ENCODE data around the gene GKN1.

GKN1 gene

DNA sequence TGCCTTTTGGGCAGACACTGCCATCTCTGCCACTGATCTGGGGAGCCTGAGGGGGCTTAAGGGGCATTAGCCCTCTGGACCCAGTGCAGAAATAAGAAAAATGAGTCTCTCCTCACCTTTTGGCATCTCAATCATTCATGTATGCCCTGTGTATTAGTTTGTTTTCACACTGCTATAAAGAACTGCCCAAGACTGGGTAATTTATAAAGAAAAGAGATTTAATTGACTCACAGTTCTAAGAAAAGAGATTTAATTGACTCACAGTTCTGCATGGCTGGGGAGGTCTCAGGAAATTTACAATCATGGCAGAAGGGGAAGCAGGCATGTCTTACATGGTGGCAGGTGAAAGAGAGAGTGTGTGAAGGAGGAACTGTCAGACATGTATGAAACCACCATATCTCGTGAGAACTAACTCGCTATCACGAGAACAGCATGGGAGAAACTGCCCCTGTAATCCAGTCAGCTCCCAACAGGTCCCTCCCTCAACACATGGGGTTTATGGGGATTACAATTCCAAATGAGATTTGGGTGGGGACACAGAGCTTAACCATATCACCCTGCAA lies 43.2 kb upstream of the GKN1 start:
- no peak overlapping the region for H3K27ac ChIP-seq (ENCODE audit: extremely low read depth, low read depth, low read length)
- TF ChIP-seq, protein P1, sequence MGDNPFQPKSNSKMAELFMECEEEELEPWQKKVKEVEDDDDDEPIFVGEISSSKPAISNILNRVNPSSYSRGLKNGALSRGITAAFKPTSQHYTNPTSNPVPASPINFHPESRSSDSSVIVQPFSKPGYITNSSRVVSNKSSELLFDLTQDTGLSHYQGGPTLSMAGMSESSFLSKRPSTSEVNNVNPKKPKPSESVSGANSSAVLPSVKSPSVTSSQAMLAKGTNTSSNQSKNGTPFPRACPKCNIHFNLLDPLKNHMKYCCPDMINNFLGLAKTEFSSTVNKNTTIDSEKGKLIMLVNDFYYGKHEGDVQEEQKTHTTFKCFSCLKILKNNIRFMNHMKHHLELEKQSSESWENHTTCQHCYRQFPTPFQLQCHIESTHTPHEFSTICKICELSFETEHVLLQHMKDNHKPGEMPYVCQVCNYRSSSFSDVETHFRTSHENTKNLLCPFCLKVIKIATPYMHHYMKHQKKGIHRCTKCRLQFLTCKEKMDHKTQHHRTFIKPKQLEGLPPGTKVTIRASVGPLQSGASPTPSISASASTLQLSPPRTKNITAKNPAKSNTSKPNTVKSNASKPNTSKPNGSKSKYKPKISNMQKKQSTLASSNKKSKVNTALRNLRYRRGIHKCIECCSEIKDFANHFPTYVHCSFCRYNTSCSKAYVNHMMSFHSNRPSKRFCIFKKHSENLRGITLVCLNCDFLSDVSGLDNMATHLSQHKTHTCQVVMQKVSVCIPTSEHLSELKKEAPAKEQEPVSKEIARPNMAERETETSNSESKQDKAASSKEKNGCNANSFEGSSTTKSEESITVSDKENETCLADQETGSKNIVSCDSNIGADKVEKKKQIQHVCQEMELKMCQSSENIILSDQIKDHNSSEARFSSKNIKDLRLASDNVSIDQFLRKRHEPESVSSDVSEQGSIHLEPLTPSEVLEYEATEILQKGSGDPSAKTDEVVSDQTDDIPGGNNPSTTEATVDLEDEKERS (tag by site-specific recombination; IDR thresholded peaks at IDR 0.05): no peak
- TF ChIP-seq YY2 (tag by site-specific recombination; IDR thresholded peaks at IDR 0.05) (no peak), ZNF629 (tag by site-specific recombination; IDR thresholded peaks at IDR 0.05) (no peak), SETDB1 (IDR thresholded peaks at IDR 0.05; ENCODE audit: insufficient read length, low read length) (no peak), ZNF600 (tag by site-specific recombination; IDR thresholded peaks at IDR 0.05) (no peak), ZNF169 (tag by site-specific recombination; IDR thresholded peaks at IDR 0.05) (no peak), ZNF350 (tag by site-specific recombination; IDR thresholded peaks at IDR 0.05) (no peak), GFI1B (tag by site-specific recombination; IDR thresholded peaks at IDR 0.05) (no peak), ZNF2 (tag by site-specific recombination; IDR thresholded peaks at IDR 0.05) (no peak), ZSCAN30 (tag by site-specific recombination; IDR thresholded peaks at IDR 0.05) (no peak), ZNF174 (tag by site-specific recombination; IDR thresholded peaks at IDR 0.05) (no peak), ZNF335 (tag by site-specific recombination; conservative IDR thresholded peaks at IDR 0.05) (no peak), ZNF133 (tag by site-specific recombination; IDR thresholded peaks at IDR 0.05) (no peak), ZNF530 (tag by site-specific recombination; IDR thresholded peaks at IDR 0.05; ENCODE audit: low read depth) (no peak), HOXC10 (CRISPR knock-in tag; IDR thresholded peaks at IDR 0.05) (no peak)
- TF ChIP-seq, protein P2, sequence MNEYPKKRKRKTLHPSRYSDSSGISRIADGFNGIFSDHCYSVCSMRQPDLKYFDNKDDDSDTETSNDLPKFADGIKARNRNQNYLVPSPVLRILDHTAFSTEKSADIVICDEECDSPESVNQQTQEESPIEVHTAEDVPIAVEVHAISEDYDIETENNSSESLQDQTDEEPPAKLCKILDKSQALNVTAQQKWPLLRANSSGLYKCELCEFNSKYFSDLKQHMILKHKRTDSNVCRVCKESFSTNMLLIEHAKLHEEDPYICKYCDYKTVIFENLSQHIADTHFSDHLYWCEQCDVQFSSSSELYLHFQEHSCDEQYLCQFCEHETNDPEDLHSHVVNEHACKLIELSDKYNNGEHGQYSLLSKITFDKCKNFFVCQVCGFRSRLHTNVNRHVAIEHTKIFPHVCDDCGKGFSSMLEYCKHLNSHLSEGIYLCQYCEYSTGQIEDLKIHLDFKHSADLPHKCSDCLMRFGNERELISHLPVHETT (tag by site-specific recombination; IDR thresholded peaks at IDR 0.05): no peak
- TF ChIP-seq, protein P3, sequence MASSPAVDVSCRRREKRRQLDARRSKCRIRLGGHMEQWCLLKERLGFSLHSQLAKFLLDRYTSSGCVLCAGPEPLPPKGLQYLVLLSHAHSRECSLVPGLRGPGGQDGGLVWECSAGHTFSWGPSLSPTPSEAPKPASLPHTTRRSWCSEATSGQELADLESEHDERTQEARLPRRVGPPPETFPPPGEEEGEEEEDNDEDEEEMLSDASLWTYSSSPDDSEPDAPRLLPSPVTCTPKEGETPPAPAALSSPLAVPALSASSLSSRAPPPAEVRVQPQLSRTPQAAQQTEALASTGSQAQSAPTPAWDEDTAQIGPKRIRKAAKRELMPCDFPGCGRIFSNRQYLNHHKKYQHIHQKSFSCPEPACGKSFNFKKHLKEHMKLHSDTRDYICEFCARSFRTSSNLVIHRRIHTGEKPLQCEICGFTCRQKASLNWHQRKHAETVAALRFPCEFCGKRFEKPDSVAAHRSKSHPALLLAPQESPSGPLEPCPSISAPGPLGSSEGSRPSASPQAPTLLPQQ (tag by site-specific recombination; IDR thresholded peaks at IDR 0.05): no peak
- TF ChIP-seq, protein P4, sequence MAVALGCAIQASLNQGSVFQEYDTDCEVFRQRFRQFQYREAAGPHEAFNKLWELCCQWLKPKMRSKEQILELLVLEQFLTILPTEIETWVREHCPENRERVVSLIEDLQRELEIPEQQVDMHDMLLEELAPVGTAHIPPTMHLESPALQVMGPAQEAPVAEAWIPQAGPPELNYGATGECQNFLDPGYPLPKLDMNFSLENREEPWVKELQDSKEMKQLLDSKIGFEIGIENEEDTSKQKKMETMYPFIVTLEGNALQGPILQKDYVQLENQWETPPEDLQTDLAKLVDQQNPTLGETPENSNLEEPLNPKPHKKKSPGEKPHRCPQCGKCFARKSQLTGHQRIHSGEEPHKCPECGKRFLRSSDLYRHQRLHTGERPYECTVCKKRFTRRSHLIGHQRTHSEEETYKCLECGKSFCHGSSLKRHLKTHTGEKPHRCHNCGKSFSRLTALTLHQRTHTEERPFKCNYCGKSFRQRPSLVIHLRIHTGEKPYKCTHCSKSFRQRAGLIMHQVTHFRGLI (tag by site-specific recombination; IDR thresholded peaks at IDR 0.05): no peak
- ChIA-PET POLR2A (no interaction called here), CTCF (no interaction called here)
- H3K4me1 ChIP-seq (ENCODE audit: control insufficient read depth, insufficient read depth, low read length): no peaks in the 10 kb centered on the region
- H3K36me3 ChIP-seq (ENCODE audit: control insufficient read depth in 2 of 2, insufficient read depth in 1 of 2, low read length in 2 of 2): no peaks in the 10 kb centered on the region
- H3K9me3 ChIP-seq (ENCODE audit: control insufficient read depth, insufficient read depth, low read depth, low read length): no peaks in the 10 kb centered on the region
- no peak overlapping the region for H3K4me3 ChIP-seq (ENCODE audit: low read depth, low read length)

DNA sequence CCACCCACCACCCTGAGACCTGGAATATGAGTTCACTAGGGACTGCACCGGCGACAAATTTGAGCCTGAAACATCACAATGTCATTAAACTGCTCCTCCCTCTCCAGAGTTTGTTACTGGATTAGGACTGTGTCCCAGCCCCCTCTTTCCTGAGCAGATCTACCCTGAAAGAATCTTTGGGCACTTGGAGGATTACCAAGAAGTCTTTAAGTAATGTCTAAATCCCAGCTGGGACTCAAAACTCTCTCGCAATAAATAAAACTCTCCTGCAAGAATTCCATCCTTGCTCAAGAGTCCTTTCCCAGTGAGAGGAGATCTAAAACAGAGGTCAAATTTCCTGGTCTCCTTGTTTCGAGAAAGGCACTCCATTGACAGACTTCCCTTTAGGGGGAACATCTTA lies 42.6 kb upstream of the GKN1 start:
- no peaks in the 10 kb centered on the region for H3K36me3 ChIP-seq (ENCODE audit: control insufficient read depth in 2 of 2, insufficient read depth in 1 of 2, low read length in 2 of 2)
- H3K4me1 ChIP-seq (ENCODE audit: control insufficient read depth, insufficient read depth, low read length): no peaks in the 10 kb centered on the region
- no peak overlapping the region for H3K27ac ChIP-seq (ENCODE audit: extremely low read depth, low read depth, low read length)
- CTCF ChIA-PET: interaction anchor here (1.0 kb wide), 1 partner anchor 11 kb away, joined by 4 read pairs; no protein-coding TSS in a partner anchor
- POLR2A ChIA-PET: no interaction called here
- H3K9me3 ChIP-seq (ENCODE audit: control insufficient read depth, insufficient read depth, low read depth, low read length): no peaks in the 10 kb centered on the region
- H3K4me3 ChIP-seq (ENCODE audit: low read depth, low read length): no peak overlapping the region
- TF ChIP-seq, protein P5, sequence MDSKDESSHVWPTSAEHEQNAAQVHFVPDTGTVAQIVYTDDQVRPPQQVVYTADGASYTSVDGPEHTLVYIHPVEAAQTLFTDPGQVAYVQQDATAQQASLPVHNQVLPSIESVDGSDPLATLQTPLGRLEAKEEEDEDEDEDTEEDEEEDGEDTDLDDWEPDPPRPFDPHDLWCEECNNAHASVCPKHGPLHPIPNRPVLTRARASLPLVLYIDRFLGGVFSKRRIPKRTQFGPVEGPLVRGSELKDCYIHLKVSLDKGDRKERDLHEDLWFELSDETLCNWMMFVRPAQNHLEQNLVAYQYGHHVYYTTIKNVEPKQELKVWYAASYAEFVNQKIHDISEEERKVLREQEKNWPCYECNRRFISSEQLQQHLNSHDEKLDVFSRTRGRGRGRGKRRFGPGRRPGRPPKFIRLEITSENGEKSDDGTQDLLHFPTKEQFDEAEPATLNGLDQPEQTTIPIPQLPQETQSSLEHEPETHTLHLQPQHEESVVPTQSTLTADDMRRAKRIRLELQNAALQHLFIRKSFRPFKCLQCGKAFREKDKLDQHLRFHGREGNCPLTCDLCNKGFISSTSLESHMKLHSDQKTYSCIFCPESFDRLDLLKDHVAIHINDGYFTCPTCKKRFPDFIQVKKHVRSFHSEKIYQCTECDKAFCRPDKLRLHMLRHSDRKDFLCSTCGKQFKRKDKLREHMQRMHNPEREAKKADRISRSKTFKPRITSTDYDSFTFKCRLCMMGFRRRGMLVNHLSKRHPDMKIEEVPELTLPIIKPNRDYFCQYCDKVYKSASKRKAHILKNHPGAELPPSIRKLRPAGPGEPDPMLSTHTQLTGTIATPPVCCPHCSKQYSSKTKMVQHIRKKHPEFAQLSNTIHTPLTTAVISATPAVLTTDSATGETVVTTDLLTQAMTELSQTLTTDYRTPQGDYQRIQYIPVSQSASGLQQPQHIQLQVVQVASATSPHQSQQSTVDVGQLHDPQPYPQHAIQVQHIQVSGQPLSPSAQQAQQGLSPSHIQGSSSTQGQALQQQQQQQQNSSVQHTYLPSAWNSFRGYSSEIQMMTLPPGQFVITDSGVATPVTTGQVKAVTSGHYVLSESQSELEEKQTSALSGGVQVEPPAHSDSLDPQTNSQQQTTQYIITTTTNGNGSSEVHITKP (tag by site-specific recombination; IDR thresholded peaks at IDR 0.05): no peak
- TF ChIP-seq ZNF621 (tag by site-specific recombination; IDR thresholded peaks at IDR 0.05): no peak
- no peak for TF ChIP-seq ZNF175 (tag by site-specific recombination; IDR thresholded peaks at IDR 0.05)
- TF ChIP-seq, protein P6, sequence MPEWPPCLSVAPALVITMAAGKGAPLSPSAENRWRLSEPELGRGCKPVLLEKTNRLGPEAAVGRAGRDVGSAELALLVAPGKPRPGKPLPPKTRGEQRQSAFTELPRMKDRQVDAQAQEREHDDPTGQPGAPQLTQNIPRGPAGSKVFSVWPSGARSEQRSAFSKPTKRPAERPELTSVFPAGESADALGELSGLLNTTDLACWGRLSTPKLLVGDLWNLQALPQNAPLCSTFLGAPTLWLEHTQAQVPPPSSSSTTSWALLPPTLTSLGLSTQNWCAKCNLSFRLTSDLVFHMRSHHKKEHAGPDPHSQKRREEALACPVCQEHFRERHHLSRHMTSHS (tag by site-specific recombination; IDR thresholded peaks at IDR 0.05): no peak
- no peak for TF ChIP-seq ZNF19 (tag by site-specific recombination; IDR thresholded peaks at IDR 0.05; ENCODE audit: low read depth)
- no peak for TF ChIP-seq ZNF561 (tag by site-specific recombination; IDR thresholded peaks at IDR 0.05; ENCODE audit: borderline replicate concordance)
- TF ChIP-seq ZNF157 (tag by site-specific recombination; IDR thresholded peaks at IDR 0.05): no peak
- TF ChIP-seq ZNF2 (tag by site-specific recombination; IDR thresholded peaks at IDR 0.05): no peak

Measured in HEK293 (cell line).